HEK293 (cell line): ENCODE results near the gene UNC45B.
"Not testable (repeated sequence)": the region's sequence is repeated elsewhere in the genome, so short reads cannot be mapped to it uniquely, and the experiment has no call there.

Experiments used
- GLI2 ChIP-seq: fragments of 450-650 bp; formaldehyde crosslinking; IDR thresholded peaks from 2 replicates; pipeline ENCODE4; 2017; ENCODE audit warnings: missing biosample characterization, missing genetic modification characterization, low read depth, borderline replicate concordance
- SP7 ChIP-seq: fragments of 450-650 bp; formaldehyde crosslinking; IDR thresholded peaks from 2 replicates; pipeline ENCODE4 v1.5.1; 2016; ENCODE audit warnings: missing biosample characterization, missing genetic modification characterization
- ZNF211 ChIP-seq: fragments of 450-650 bp; formaldehyde crosslinking; IDR thresholded peaks from 2 replicates; pipeline ENCODE4 v1.5.1; 2016; ENCODE audit warnings: low read depth, missing biosample characterization, missing genetic modification characterization
- ZNF274 ChIP-seq, 2 experiments: fragments of 200-500 bp in 1 of 2; fragments of 450-650 bp in 1 of 2; sonication (Bioruptor generic) in 1 of 2; formaldehyde crosslinking in 1 of 2; IDR thresholded peaks; 2 replicates each; pipeline versions ENCODE4 v1.5.1 to v1.6.1; 2014 to 2016; ENCODE audit warnings: borderline replicate concordance in 1 of 2, inconsistent platforms in 1 of 2, low read length in 1 of 2, missing biosample characterization in 1 of 2, missing genetic modification characterization in 1 of 2
- TF ChIP-seq, protein P1 (sequence below): fragments of 450-650 bp; formaldehyde crosslinking; IDR thresholded peaks from 2 replicates; pipeline ENCODE4 v1.5.1; 2016; ENCODE audit warnings: missing biosample characterization, missing genetic modification characterization

DNA sequence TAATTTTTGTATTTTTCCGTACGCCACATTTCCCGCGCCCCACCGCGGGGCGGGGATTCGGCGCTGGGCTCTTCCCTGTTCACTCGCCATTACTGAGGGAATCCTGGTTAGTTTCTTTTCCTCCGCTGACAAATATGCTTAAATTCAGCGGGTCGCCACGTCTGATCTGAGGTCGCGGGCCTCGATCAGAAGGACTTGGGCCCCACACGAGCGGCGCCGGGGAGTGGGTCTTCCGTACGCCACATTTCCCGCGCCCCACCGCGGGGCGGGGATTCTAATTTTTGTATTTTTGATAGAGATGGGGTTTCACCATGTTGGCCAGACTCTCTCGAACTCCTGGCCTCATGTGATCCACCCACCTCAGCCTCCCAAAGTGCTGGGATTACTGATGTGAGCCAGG lies 3.5 kb downstream of the UNC45B start:
- TF ChIP-seq SP7; GLI2 (tag by site-specific recombination); ZNF211 (tag by site-specific recombination); ZNF274 (IDR thresholded peaks at IDR 0.05; ENCODE audit: low read length); ZNF274 (tag by site-specific recombination; IDR thresholded peaks at IDR 0.05; ENCODE audit: borderline replicate concordance): not testable (repeated sequence)
- TF ChIP-seq, protein P1, sequence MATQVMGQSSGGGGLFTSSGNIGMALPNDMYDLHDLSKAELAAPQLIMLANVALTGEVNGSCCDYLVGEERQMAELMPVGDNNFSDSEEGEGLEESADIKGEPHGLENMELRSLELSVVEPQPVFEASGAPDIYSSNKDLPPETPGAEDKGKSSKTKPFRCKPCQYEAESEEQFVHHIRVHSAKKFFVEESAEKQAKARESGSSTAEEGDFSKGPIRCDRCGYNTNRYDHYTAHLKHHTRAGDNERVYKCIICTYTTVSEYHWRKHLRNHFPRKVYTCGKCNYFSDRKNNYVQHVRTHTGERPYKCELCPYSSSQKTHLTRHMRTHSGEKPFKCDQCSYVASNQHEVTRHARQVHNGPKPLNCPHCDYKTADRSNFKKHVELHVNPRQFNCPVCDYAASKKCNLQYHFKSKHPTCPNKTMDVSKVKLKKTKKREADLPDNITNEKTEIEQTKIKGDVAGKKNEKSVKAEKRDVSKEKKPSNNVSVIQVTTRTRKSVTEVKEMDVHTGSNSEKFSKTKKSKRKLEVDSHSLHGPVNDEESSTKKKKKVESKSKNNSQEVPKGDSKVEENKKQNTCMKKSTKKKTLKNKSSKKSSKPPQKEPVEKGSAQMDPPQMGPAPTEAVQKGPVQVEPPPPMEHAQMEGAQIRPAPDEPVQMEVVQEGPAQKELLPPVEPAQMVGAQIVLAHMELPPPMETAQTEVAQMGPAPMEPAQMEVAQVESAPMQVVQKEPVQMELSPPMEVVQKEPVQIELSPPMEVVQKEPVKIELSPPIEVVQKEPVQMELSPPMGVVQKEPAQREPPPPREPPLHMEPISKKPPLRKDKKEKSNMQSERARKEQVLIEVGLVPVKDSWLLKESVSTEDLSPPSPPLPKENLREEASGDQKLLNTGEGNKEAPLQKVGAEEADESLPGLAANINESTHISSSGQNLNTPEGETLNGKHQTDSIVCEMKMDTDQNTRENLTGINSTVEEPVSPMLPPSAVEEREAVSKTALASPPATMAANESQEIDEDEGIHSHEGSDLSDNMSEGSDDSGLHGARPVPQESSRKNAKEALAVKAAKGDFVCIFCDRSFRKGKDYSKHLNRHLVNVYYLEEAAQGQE, result not testable (repeated sequence)
